Cardiac fibroblast (primary cell): ENCODE measurements around the gene USP46.

ENCODE experiments used
- DNase-seq, 2 donors: peaks; one replicate each; pipeline versions ENCODE4 v3.0.0 to v3.0.0-alpha.2; 2010; ENCODE audit warnings: low read depth in 2 of 2
- H3K4me3 ChIP-seq, 2 donors: replicated peaks in 1 of 2; 1 replicate in 1 of 2; 2 replicates in 1 of 2; pipeline ENCODE4 v1.5.1; 2011; ENCODE audit warnings: low read depth in 2 of 2, low read length in 2 of 2, mild to moderate bottlenecking in 2 of 2, moderate library complexity in 1 of 2
- CTCF ChIP-seq: IDR thresholded peaks from one replicate; pipeline ENCODE4 v1.5.1; 2011; ENCODE audit warnings: low read depth, mild to moderate bottlenecking, low read length, inconsistent platforms

USP46 gene

GRCh38 chr4:52579602-52580272, 79.4 kb downstream of the USP46 start:
- TF ChIP-seq CTCF: no peak
- DNase-seq: no peak
- H3K4me3 ChIP-seq: no peak overlapping the region

GRCh38 chr4:52578951-52579350, 80.2 kb downstream of the USP46 start:
- no peak for TF ChIP-seq CTCF

GRCh38 chr4:52577624-52577962, 81.5 kb downstream of the USP46 start:
- DNase-seq: no peak
- no peak for TF ChIP-seq CTCF
- H3K4me3 ChIP-seq: no peak overlapping the region

More at GRCh38 chr4:52578951-52579350, 80.2 kb downstream of the USP46 start:
- no peak for DNase-seq
- no peak overlapping the region for H3K4me3 ChIP-seq

- H3K4me3 ChIP-seq: no peak overlapping the region
- peak; percentile 37 to 53 for DNase-seq
- no peak for TF ChIP-seq CTCF
These were observed 82.0 kb downstream of the USP46 start for GRCh38 chr4:52576961-52577623.

- H3K4me3 ChIP-seq: no peak overlapping the region
- TF ChIP-seq CTCF: no peak
- DNase-seq: no peak
These were observed 82.8 kb downstream of the USP46 start for GRCh38 chr4:52576326-52576725.

GRCh38 chr4:52575406-52575805, 83.7 kb downstream of the USP46 start:
- no peak for TF ChIP-seq CTCF
- H3K4me3 ChIP-seq: no peak overlapping the region

More at GRCh38 chr4:52575406-52575805, 83.7 kb downstream of the USP46 start:
- no peak for DNase-seq
